ENCODE measurements around the gene EVPL.

GRCh38 chr17:76013377-76013932 lies 13.7 kb downstream of the EVPL start:
- TF ChIP-seq EZH2 (IDR thresholded peaks at IDR 0.05), result no peak
- no peak for TF ChIP-seq CTCF (IDR thresholded peaks at IDR 0.05 in 2 of 3, conservative IDR thresholded peaks at IDR 0.05 in 1 of 3; ENCODE audit: borderline replicate concordance in 1 of 3, insufficient read depth in 1 of 3, low read depth in 2 of 3, low read length in 2 of 3)
- no peak for TF ChIP-seq REST (IDR thresholded peaks at IDR 0.05; ENCODE audit: low read depth)
- no peak for TF ChIP-seq YY1 (IDR thresholded peaks at IDR 0.05; ENCODE audit: extremely low read depth, insufficient replicate concordance, low read depth, low read length)
- TF ChIP-seq JUND (IDR thresholded peaks at IDR 0.05), result no peak
- TF ChIP-seq TCF7L2 (IDR thresholded peaks at IDR 0.05; ENCODE audit: borderline replicate concordance, extremely low read depth, insufficient read depth, insufficient read length), result no peak
- TF ChIP-seq MAX (IDR thresholded peaks at IDR 0.05), result no peak
- no peak for TF ChIP-seq POLR2A (IDR thresholded peaks at IDR 0.05; ENCODE audit: borderline replicate concordance, extremely low read depth, insufficient read depth, insufficient read length)
- no peak for TF ChIP-seq ZNF274 (IDR thresholded peaks at IDR 0.05; ENCODE audit: low read depth, low read length)
- TF ChIP-seq EGR1 (IDR thresholded peaks at IDR 0.05; ENCODE audit: low read depth), result no peak
- TF ChIP-seq POLR2AphosphoS5 (IDR thresholded peaks at IDR 0.05; ENCODE audit: low read depth, low read length), result no peak
